ENCODE data around the gene RAB27B. TPM values are rescaled to one million over a fixed set of nuclear protein-coding genes. Genes with fewer than 3 reads are reported as not detected.

RAB27B gene
- polyA plus RNA-seq, 2 of the 4 experiments (the other 2 are of a cell fraction): 11.0 to 13.2 TPM

DNA sequence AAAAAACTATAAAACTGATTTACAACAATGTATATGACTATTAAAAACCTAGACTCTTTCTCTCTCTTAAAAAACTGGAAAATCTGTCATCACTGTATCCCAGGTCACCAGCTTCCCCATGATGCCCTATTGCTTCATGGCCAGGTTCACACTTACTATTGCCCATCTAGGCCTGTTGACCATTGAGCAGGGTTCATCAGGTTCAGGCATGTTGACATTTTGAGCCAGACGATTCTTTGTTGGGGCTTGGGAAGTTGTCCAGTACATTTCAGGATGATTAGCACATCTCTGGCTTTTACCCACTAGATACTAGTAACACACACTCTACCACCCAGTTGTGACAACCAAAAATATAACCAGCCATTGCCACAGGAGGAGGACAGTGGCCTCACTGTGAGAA is 26.9 kb upstream of the RAB27B start:
- FAIRE-seq (no peak), ATAC-seq (no peak), DNase-seq (ENCODE audit: low read depth in 1 of 2, low spot score in 1 of 2) (no peak)
- Histone ChIP-seq H3K4me1 (peaks cover 12% of the 10 kb centered on the region), H3K9me3 (no peaks in the 10 kb centered on the region), H3K4me3 (no peak overlapping the region), H3K27ac (no peak overlapping the region), H3K4me2 (no peak overlapping the region)
- POLR2A ChIA-PET: no interaction called here
- TF ChIP-seq FOXS1 (CRISPR knock-in tag; IDR thresholded peaks at IDR 0.05): no peak
- TF ChIP-seq GATA3 (IDR thresholded peaks at IDR 0.05; ENCODE audit: borderline replicate concordance): no peak
- TF ChIP-seq, protein P1, sequence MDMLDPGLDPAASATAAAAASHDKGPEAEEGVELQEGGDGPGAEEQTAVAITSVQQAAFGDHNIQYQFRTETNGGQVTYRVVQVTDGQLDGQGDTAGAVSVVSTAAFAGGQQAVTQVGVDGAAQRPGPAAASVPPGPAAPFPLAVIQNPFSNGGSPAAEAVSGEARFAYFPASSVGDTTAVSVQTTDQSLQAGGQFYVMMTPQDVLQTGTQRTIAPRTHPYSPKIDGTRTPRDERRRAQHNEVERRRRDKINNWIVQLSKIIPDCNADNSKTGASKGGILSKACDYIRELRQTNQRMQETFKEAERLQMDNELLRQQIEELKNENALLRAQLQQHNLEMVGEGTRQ (IDR thresholded peaks at IDR 0.05): no peak
- TF ChIP-seq, protein P2, sequence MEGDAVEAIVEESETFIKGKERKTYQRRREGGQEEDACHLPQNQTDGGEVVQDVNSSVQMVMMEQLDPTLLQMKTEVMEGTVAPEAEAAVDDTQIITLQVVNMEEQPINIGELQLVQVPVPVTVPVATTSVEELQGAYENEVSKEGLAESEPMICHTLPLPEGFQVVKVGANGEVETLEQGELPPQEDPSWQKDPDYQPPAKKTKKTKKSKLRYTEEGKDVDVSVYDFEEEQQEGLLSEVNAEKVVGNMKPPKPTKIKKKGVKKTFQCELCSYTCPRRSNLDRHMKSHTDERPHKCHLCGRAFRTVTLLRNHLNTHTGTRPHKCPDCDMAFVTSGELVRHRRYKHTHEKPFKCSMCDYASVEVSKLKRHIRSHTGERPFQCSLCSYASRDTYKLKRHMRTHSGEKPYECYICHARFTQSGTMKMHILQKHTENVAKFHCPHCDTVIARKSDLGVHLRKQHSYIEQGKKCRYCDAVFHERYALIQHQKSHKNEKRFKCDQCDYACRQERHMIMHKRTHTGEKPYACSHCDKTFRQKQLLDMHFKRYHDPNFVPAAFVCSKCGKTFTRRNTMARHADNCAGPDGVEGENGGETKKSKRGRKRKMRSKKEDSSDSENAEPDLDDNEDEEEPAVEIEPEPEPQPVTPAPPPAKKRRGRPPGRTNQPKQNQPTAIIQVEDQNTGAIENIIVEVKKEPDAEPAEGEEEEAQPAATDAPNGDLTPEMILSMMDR (IDR thresholded peaks at IDR 0.05): no peak
- TF ChIP-seq SREBF2 (IDR thresholded peaks at IDR 0.05): no peak
- TF ChIP-seq, protein P3, sequence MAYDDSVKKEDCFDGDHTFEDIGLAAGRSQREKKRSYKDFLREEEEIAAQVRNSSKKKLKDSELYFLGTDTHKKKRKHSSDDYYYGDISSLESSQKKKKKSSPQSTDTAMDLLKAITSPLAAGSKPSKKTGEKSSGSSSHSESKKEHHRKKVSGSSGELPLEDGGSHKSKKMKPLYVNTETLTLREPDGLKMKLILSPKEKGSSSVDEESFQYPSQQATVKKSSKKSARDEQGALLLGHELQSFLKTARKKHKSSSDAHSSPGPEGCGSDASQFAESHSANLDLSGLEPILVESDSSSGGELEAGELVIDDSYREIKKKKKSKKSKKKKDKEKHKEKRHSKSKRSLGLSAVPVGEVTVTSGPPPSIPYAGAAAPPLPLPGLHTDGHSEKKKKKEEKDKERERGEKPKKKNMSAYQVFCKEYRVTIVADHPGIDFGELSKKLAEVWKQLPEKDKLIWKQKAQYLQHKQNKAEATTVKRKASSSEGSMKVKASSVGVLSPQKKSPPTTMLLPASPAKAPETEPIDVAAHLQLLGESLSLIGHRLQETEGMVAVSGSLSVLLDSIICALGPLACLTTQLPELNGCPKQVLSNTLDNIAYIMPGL (CRISPR knock-in tag; IDR thresholded peaks at IDR 0.05; ENCODE audit: borderline replicate concordance): no peak
- no peak for TF ChIP-seq TFCP2L1 (CRISPR knock-in tag; IDR thresholded peaks at IDR 0.05)
- no peak for TF ChIP-seq EHF (CRISPR knock-in tag; IDR thresholded peaks at IDR 0.05)
- no peak for TF ChIP-seq KDM5A (IDR thresholded peaks at IDR 0.05)
- TF ChIP-seq EP300 (IDR thresholded peaks at IDR 0.05): no peak
- WGBS (ENCODE audit: missing lambda C conversion rate): 14% methylated on average over 1 of the region's 1 CpG
- CTCF ChIA-PET: interaction anchor here (1.1 kb wide), 1 partner anchor 28 kb away, joined by 3 read pairs; no protein-coding TSS in a partner anchor

DNA sequence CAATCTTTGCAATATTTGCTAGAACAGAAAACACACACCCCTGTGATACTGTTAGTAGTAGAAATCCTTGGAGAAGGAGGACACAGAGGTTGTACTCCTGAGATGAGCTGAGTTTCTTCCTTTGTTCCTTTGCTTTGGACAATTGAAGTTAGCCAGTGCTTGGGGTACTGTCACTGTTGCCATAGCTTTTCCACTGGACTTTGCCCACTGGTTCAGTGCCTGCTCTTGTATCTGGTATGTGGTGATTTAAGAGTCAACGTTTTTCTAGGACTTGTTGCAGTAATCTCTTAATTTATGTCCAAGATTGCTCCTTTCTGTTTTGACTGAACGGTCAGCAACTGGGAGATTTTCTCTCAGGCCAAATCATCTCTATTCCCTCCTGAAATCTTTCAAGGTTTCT is 26.1 kb upstream of the RAB27B start:
- ChIA-PET POLR2A (no interaction called here), CTCF (interaction anchor here (1.5 kb wide), 1 partner anchor 15 kb away, joined by 3 read pairs; no protein-coding TSS in a partner anchor)
- no peak for TF ChIP-seq PHF8 (IDR thresholded peaks at IDR 0.05; ENCODE audit: borderline replicate concordance, low read depth)
- TF ChIP-seq, protein P4, sequence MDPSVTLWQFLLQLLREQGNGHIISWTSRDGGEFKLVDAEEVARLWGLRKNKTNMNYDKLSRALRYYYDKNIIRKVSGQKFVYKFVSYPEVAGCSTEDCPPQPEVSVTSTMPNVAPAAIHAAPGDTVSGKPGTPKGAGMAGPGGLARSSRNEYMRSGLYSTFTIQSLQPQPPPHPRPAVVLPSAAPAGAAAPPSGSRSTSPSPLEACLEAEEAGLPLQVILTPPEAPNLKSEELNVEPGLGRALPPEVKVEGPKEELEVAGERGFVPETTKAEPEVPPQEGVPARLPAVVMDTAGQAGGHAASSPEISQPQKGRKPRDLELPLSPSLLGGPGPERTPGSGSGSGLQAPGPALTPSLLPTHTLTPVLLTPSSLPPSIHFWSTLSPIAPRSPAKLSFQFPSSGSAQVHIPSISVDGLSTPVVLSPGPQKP (IDR thresholded peaks at IDR 0.05; ENCODE audit: low read depth, low read length): no peak
- TF ChIP-seq ZNF302 (CRISPR knock-in tag; IDR thresholded peaks at IDR 0.05): no peak
- TF ChIP-seq, protein P5, sequence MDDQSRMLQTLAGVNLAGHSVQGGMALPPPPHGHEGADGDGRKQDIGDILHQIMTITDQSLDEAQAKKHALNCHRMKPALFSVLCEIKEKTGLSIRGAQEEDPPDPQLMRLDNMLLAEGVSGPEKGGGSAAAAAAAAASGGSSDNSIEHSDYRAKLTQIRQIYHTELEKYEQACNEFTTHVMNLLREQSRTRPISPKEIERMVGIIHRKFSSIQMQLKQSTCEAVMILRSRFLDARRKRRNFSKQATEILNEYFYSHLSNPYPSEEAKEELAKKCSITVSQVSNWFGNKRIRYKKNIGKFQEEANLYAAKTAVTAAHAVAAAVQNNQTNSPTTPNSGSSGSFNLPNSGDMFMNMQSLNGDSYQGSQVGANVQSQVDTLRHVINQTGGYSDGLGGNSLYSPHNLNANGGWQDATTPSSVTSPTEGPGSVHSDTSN (IDR thresholded peaks at IDR 0.05): no peak
- Histone ChIP-seq H3K4me1 (peaks cover 12% of the 10 kb centered on the region), H3K27ac (no peak overlapping the region), H3K9me3 (no peaks in the 10 kb centered on the region), H3K4me3 (no peak overlapping the region), H3K4me2 (0 out of 3 replicates have a peak overlapping the region, but pooled peaks have one; percentile 33)
- 37% methylated on average over 2 of the region's 2 CpGs for WGBS (ENCODE audit: missing lambda C conversion rate)
- ATAC-seq: no peak
- no peak for FAIRE-seq
- DNase-seq (ENCODE audit: low read depth in 1 of 2, low spot score in 1 of 2): peak in 1 of 2 experiments; percentile 10

DNA sequence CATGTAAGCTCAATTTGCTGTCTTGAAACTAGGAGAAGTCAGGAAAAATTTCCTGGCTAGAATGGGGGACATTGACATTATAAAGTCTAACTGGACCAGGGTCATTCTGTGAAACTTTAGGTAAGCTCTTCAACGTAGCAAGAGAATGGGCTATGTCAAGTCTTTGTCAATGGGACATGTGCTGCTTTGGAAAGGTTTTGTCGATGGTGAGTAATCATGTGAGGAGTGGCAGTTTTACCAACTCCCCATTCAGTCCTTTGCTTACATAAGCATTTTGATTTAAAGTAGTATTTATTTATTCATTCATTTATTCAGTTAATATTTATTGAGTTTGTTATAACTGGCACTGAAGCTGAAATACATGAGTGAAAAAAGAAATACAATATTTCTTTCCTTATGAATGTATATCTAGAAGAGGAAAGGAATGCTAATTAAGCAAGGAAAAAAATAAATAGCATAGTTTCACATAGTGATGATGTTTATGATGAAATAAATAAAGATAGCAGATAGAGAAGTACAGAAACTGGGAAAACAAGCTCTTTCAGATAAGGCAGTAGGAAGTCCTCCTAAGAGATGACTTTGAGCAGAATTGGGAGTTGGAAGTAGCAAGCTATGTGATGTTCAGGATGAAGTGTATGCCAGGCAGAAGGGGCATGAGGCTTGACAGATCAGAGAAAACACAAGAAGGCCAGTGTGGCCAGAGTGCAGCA is 25.4 kb upstream of the RAB27B start:
- Histone ChIP-seq H3K4me1 (peaks cover 12% of the 10 kb centered on the region), H3K4me2 (no peak overlapping the region), H3K27ac (no peak overlapping the region), H3K4me3 (no peak overlapping the region), H3K9me3 (no peaks in the 10 kb centered on the region)
- CTCF ChIA-PET: interaction anchor here (0.7 to 1.5 kb wide), 2 partner anchors 16 to 180 kb away, joined by 3 read pairs; no protein-coding TSS in a partner anchor
- WGBS (ENCODE audit: missing lambda C conversion rate): 50% methylated on average over 2 of the region's 2 CpGs
- TF ChIP-seq, protein P5 (IDR thresholded peaks at IDR 0.05): no peak
- no peak for TF ChIP-seq RFX5 (IDR thresholded peaks at IDR 0.05)
- TF ChIP-seq MAFK (IDR thresholded peaks at IDR 0.05; ENCODE audit: partially characterized antibody): peak; percentile 12
- ATAC-seq: no peak
- FAIRE-seq: no peak
- DNase-seq (ENCODE audit: low read depth in 1 of 2, low spot score in 1 of 2): no peak
- POLR2A ChIA-PET: no interaction called here

Data from A549 (cell line).